Right atrium auricular region (tissue), 2 donors: Measurements from ENCODE around the gene BTG1. TPM values are rescaled to one million over a fixed set of nuclear protein-coding genes. Genes with fewer than 3 reads are reported as not detected.

ENCODE experiments used
- DNase-seq: peaks from one replicate; pipeline ENCODE4 v3.0.0-alpha.2; 2019; ENCODE audit warnings: low spot score
- H3K27ac ChIP-seq, 2 donors: fragments of 200-600 bp; sonication (generic); 1 replicate in 1 of 2; 2 replicates in 1 of 2; pipeline ENCODE4 v1.5.1; 2016 to 2019
- H3K27me3 ChIP-seq, 2 donors: fragments of 200-600 bp; sonication (generic); one replicate each; pipeline versions ENCODE4 v1.5.1 to v1.6.0; 2017 to 2019
- H3K36me3 ChIP-seq: fragments of 200-600 bp; sonication (generic); one replicate; pipeline ENCODE4 v1.5.1; 2016
- H3K4me1 ChIP-seq, 2 donors: fragments of 200-600 bp; sonication (generic); one replicate each; pipeline versions ENCODE4 v1.5.1 to v1.6.0; 2017 to 2019
- H3K4me3 ChIP-seq, 2 donors: fragments of 200-600 bp; sonication (generic); 1 replicate in 1 of 2; 2 replicates in 1 of 2; pipeline ENCODE4 v1.5.1; 2017 to 2019; ENCODE audit warnings: mild to moderate bottlenecking in 1 of 2, moderate library complexity in 1 of 2
- H3K9me3 ChIP-seq, 2 donors: fragments of 200-600 bp; sonication (generic); one replicate each; pipeline ENCODE4 v1.5.1; 2019
- total RNA-seq, 2 donors: library from RNA; depleted of rRNA; stranded (reverse); fragments of >200 nt; gene quantifications; one replicate each; pipeline ENCODE4 v1.1.0, GENCODE V29; 2016
- TF ChIP-seq, protein P1 (sequence below), 2 donors: fragments of 200-600 bp; sonication (generic); IDR thresholded peaks; one replicate each; pipeline ENCODE4 v1.5.1; 2019; ENCODE audit warnings: antibody characterized with exemption in 2 of 2

The BTG1 gene
- total RNA-seq, 2 donors from 2014 or later = 51.2 to 61.6 TPM

DNA sequence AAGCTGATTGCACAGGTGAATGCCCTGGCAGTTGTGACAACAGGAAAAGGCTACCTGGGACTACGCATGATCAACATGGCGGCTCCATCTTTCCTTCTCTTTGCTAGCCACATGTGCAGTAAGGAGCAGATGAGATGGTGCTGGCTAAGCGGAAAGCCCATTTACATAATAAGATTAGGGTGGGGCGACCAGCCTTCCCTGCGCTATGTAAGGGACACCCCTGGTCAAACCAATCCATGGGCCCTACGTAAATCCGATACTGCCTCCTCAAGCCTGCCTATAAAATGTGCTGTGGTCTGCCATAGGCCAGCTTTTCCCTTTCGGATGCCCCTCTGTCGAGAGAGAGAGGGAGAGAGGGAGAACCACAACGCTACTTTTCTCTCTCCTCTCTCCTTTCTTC lies 31.0 kb upstream of the BTG1 start:
- TF ChIP-seq, protein P1, sequence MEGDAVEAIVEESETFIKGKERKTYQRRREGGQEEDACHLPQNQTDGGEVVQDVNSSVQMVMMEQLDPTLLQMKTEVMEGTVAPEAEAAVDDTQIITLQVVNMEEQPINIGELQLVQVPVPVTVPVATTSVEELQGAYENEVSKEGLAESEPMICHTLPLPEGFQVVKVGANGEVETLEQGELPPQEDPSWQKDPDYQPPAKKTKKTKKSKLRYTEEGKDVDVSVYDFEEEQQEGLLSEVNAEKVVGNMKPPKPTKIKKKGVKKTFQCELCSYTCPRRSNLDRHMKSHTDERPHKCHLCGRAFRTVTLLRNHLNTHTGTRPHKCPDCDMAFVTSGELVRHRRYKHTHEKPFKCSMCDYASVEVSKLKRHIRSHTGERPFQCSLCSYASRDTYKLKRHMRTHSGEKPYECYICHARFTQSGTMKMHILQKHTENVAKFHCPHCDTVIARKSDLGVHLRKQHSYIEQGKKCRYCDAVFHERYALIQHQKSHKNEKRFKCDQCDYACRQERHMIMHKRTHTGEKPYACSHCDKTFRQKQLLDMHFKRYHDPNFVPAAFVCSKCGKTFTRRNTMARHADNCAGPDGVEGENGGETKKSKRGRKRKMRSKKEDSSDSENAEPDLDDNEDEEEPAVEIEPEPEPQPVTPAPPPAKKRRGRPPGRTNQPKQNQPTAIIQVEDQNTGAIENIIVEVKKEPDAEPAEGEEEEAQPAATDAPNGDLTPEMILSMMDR (IDR thresholded peaks at IDR 0.05) = no peak
- Histone ChIP-seq H3K36me3 (no peaks in the 10 kb centered on the region), H3K4me3 (no peak overlapping the region), H3K27ac (no peak overlapping the region), H3K27me3 (no peaks in the 10 kb centered on the region), H3K4me1 (peaks cover 0 to 9% of the 10 kb centered on the region in 2 donors), H3K9me3 (no peaks in the 10 kb centered on the region)
- DNase-seq = no peak

DNA sequence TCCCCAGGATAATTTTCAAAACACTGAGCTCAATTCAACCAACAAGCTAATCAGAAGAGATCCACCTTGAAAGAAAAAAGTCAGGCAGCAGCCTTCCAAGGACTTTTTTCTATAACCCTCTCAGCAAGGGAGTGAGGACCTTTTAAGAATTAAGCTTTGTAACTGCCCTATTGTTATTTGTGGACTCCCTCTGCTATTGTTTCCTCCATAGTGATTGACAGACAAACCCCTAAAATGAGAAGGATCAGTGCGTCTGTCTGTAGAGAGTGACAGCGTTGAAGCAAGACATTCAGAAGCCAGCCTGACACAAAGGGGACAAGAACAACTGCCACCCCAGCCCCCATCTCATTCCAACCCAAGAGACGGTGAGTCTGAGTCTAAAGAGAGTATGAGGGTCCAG lies 30.3 kb upstream of the BTG1 start:
- H3K36me3 ChIP-seq = no peaks in the 10 kb centered on the region
- H3K4me3 ChIP-seq = no peak overlapping the region
- DNase-seq = no peak
- H3K27ac ChIP-seq = no peak overlapping the region
- H3K4me1 ChIP-seq = peaks cover 0 to 9% of the 10 kb centered on the region in 2 donors
- H3K9me3 ChIP-seq = no peaks in the 10 kb centered on the region
- TF ChIP-seq, protein P1 (IDR thresholded peaks at IDR 0.05) = no peak
- H3K27me3 ChIP-seq = no peaks in the 10 kb centered on the region

DNA sequence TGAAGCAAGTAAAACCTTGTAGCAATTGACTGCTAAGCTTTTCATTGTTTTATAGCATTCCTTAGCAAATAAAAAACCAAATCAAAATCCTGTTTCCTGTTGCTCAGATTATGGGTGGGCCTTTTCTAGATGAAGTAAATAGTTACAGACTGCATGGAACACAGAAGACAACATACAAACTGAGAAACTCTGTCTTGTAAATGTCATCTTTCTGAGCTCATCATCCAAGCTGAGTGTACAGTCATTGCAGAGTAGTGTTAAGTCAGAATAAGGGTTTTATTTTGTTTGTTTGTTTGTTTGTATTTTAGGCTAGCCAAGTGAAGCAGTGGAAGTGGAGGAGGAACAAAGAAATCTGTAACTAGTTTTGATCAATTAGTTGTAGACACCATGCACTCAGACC lies 24.4 kb upstream of the BTG1 start:
- no peak for DNase-seq
- H3K27me3 ChIP-seq = no peaks in the 10 kb centered on the region
- no peaks in the 10 kb centered on the region for H3K36me3 ChIP-seq
- H3K4me3 ChIP-seq = no peak overlapping the region
- TF ChIP-seq, protein P1 (IDR thresholded peaks at IDR 0.05) = no peak
- no peaks in the 10 kb centered on the region for H3K9me3 ChIP-seq
- H3K4me1 ChIP-seq = peaks cover 0 to 9% of the 10 kb centered on the region in 2 donors
- no peak overlapping the region for H3K27ac ChIP-seq

DNA sequence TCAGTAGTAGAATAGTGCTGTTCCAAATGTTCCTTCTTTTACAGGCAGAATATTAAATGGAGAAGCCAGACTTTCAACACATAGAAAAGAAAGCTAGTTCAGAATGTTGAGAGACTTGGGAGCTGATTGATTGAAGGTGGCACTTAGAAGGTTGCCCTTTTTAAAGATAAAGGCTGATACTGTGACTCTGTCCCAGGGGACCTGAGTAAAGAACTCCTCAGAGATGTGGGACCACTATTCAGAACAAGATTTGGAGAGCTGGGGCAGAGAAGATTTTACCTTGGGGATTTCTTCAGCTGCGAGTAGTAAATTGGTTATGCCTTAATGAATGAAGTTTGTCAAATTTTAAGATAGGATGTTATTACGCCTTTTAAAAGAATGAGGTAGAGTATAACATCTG lies 21.4 kb upstream of the BTG1 start:
- H3K9me3 ChIP-seq = no peaks in the 10 kb centered on the region
- H3K4me3 ChIP-seq = no peak overlapping the region
- no peaks in the 10 kb centered on the region for H3K36me3 ChIP-seq
- peaks cover 0 to under 1% of the 10 kb centered on the region in 2 donors for H3K4me1 ChIP-seq
- no peak overlapping the region for H3K27ac ChIP-seq
- TF ChIP-seq, protein P1 (IDR thresholded peaks at IDR 0.05) = no peak
- no peak for DNase-seq
- no peaks in the 10 kb centered on the region for H3K27me3 ChIP-seq

DNA sequence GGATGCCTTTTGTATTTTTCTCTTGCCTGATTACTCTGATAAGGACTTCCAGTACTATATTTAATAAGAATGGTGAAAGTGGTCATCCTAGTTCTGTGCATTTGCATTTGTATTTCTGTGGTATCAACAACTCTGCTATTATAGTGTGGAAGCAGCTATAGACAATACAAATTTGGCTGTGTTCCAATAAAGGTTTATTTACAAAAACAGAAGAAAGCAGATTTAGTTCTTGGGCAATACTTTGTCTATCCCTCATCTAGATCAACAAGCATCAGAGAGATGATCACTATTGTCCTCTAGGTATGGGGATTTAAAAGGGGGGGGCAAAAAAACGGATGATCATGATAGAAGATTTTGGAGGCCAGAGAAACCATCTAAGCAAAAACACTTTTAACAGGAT lies 19.1 kb upstream of the BTG1 start:
- Histone ChIP-seq H3K4me3 (no peak overlapping the region), H3K27ac (no peak overlapping the region), H3K36me3 (no peaks in the 10 kb centered on the region), H3K9me3 (no peaks in the 10 kb centered on the region), H3K27me3 (no peaks in the 10 kb centered on the region), H3K4me1 (no peaks in the 10 kb centered on the region)
- no peak for DNase-seq
- TF ChIP-seq, protein P1 (IDR thresholded peaks at IDR 0.05) = no peak

DNA sequence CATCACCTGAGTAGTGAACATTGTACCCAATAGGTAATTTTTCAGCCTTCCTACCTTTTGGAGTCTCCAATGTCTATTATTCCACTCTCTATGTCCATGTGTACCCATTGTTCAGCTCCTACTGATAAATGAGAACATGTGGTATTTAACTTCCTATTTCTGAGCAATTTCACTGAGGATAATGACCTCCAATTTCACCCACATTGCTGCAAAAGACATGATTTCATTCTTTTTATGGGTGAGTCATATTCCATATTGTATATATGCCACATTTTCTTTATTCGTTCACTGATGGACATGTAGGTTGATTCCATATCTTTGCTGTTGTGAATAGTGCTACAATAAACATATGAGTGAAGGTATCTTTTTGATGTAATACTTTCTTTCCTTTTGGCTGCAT lies 16.4 kb upstream of the BTG1 start:
- TF ChIP-seq, protein P1 (IDR thresholded peaks at IDR 0.05) = no peak
- Histone ChIP-seq H3K4me1 (no peaks in the 10 kb centered on the region), H3K27ac (no peak overlapping the region), H3K27me3 (no peaks in the 10 kb centered on the region), H3K9me3 (no peaks in the 10 kb centered on the region), H3K4me3 (no peak overlapping the region), H3K36me3 (no peaks in the 10 kb centered on the region)
- DNase-seq = no peak
